Choroid plexus epithelial cell (primary cell): ENCODE results near the gene FMN1.
A peak's percentile ranks its signal among the peaks of the same experiment; 100 is the strongest.

Experiments
- DNase-seq: peaks from one replicate; pipeline ENCODE4 v3.0.0-alpha.2; 2010; ENCODE audit warnings: low read depth
- H3K4me3 ChIP-seq: 2 replicates; pipeline ENCODE4 v1.5.1; 2011; ENCODE audit warnings: low read depth, mild to moderate bottlenecking, control low read depth, low read length, moderate library complexity
- CTCF ChIP-seq: conservative IDR thresholded peaks from 2 replicates; pipeline ENCODE4 v1.5.1; 2011; ENCODE audit warnings: low read depth, mild to moderate bottlenecking, control low read depth, inconsistent platforms, low read length, moderate library complexity

FMN1 gene

GRCh38 chr15:33086500-33087121 is 107.9 kb downstream of the FMN1 start:
- peak; percentile 88 for DNase-seq
- H3K4me3 ChIP-seq: no peak overlapping the region
- TF ChIP-seq CTCF: peak; percentile 66

GRCh38 chr15:33084661-33085060 is 109.9 kb downstream of the FMN1 start:
- DNase-seq: no peak
- H3K4me3 ChIP-seq: no peak overlapping the region
- no peak for TF ChIP-seq CTCF

GRCh38 chr15:33083232-33084081 is 111.1 kb downstream of the FMN1 start:
- no peak for TF ChIP-seq CTCF
- DNase-seq: peak; percentile 25
- H3K4me3 ChIP-seq: no peak overlapping the region

GRCh38 chr15:33080006-33080405 is 114.5 kb downstream of the FMN1 start:
- TF ChIP-seq CTCF: no peak
- DNase-seq: no peak
- H3K4me3 ChIP-seq: no peak overlapping the region

- no peak for DNase-seq
- no peak for TF ChIP-seq CTCF
- H3K4me3 ChIP-seq: no peak overlapping the region
Measured at GRCh38 chr15:33078607-33079006, 115.9 kb downstream of the FMN1 start.

GRCh38 chr15:33076937-33077336 is 117.6 kb downstream of the FMN1 start:
- DNase-seq: no peak
- no peak overlapping the region for H3K4me3 ChIP-seq
- TF ChIP-seq CTCF: no peak

GRCh38 chr15:33074942-33075341 is 119.6 kb downstream of the FMN1 start:
- TF ChIP-seq CTCF: peak; percentile 40
- peak; percentile 52 for DNase-seq

More at GRCh38 chr15:33074942-33075341, 119.6 kb downstream of the FMN1 start:
- H3K4me3 ChIP-seq: no peak overlapping the region
